ENCODE results near the gene MTUS2.

Gene MTUS2

DNA sequence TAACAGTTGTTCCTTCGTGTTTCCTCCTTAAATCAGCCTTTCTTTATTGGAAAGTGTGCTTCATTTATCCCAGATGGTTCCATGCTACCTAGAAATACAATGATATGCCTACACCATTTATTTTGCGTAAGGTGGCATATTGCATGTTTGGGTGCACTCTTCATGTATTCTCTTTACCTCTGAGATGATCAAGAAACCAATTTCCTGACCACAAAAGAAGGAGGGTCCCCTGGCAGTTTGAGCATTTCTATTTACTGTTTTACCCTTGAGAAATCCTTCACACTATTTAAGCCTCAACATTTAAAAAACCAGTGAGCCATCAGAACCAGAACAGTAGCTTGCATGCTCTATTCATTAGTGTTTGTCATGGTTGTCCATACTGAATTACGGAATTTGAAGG lies 354.0 kb downstream of the MTUS2 start:
- no peaks in the 10 kb centered on the region for H3K9me3 ChIP-seq (ENCODE audit: insufficient read depth, low read length, severe bottlenecking)
- TF ChIP-seq, protein P1, sequence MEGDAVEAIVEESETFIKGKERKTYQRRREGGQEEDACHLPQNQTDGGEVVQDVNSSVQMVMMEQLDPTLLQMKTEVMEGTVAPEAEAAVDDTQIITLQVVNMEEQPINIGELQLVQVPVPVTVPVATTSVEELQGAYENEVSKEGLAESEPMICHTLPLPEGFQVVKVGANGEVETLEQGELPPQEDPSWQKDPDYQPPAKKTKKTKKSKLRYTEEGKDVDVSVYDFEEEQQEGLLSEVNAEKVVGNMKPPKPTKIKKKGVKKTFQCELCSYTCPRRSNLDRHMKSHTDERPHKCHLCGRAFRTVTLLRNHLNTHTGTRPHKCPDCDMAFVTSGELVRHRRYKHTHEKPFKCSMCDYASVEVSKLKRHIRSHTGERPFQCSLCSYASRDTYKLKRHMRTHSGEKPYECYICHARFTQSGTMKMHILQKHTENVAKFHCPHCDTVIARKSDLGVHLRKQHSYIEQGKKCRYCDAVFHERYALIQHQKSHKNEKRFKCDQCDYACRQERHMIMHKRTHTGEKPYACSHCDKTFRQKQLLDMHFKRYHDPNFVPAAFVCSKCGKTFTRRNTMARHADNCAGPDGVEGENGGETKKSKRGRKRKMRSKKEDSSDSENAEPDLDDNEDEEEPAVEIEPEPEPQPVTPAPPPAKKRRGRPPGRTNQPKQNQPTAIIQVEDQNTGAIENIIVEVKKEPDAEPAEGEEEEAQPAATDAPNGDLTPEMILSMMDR (IDR thresholded peaks at IDR 0.05; ENCODE audit: borderline replicate concordance, extremely low read depth, low read length, poor library complexity, severe bottlenecking) = no peak
- TF ChIP-seq EZH2 (IDR thresholded peaks at IDR 0.05; ENCODE audit: borderline replicate concordance, low read depth, low read length, severe bottlenecking) = no peak
- H4K20me1 ChIP-seq (ENCODE audit: insufficient read depth, low read length) = no peaks in the 10 kb centered on the region
- no peak overlapping the region for H3K4me3 ChIP-seq (ENCODE audit: low read depth in 1 of 2, low read length in 2 of 2)
- H3K9ac ChIP-seq (ENCODE audit: low read depth, low read length) = no peak overlapping the region; the same call in 1 of the 2 replicates
- H3K27ac ChIP-seq (ENCODE audit: low read length) = peak overlapping the region; percentile 77
- H3K79me2 ChIP-seq (ENCODE audit: insufficient read depth, low read length) = no peaks in the 10 kb centered on the region
- no peaks in the 10 kb centered on the region for H3K36me3 ChIP-seq (ENCODE audit: insufficient read depth, low read length)
- DNase-seq (peak; percentile 57), ATAC-seq (ENCODE audit: insufficient read depth, low read depth) (peak; percentile 93)
- no peaks in the 10 kb centered on the region for H3K27me3 ChIP-seq (ENCODE audit: insufficient read depth, low read length, poor library complexity)
- peaks cover 34% of the 10 kb centered on the region for H3K4me1 ChIP-seq (ENCODE audit: insufficient read depth, low read length)
- peak overlapping the region; percentile 53 for H2AFZ ChIP-seq (ENCODE audit: low read depth, low read length)
- peak overlapping the region; percentile 43; the same call in 1 of the 2 replicates for H3K4me2 ChIP-seq (ENCODE audit: insufficient read depth, low read length)

DNA sequence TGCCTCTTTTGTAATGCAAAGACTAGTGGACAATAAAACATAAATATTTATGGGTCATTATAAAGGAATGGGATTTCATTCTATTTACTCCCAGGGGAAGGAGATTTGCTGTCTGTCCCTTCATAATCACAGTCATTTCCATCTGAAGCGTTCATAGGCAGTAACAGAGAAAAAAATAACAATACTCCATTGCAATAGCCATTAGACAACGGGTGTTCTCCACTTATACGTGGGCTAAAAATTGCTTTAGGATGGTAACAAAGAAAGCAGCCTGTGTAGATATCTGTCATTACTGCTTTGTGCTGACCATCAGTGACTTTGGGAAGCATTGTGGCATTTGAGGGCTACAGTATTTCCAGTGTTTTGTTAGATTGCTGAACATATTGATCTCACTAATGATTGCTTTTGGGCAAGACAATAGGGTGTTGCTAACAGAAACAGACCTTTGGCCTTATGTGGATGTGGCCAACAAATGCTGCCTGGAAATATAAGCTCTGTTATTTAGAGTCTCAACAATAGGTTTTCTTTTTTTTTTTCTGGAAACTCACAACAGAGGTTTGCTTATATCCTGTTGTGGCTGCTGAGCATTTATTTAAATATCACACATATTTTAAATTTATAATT lies 355.2 kb downstream of the MTUS2 start:
- Histone ChIP-seq H3K4me2 (ENCODE audit: insufficient read depth, low read length) (no peak overlapping the region), H3K9ac (ENCODE audit: low read depth, low read length) (no peak overlapping the region), H3K4me3 (ENCODE audit: low read depth in 1 of 2, low read length in 2 of 2) (no peak overlapping the region), H3K27ac (ENCODE audit: low read length) (no peak overlapping the region), H3K36me3 (ENCODE audit: insufficient read depth, low read length) (no peaks in the 10 kb centered on the region), H3K79me2 (ENCODE audit: insufficient read depth, low read length) (no peaks in the 10 kb centered on the region), H3K27me3 (ENCODE audit: insufficient read depth, low read length, poor library complexity) (no peaks in the 10 kb centered on the region), H4K20me1 (ENCODE audit: insufficient read depth, low read length) (no peaks in the 10 kb centered on the region), H2AFZ (ENCODE audit: low read depth, low read length) (no peak overlapping the region), H3K4me1 (ENCODE audit: insufficient read depth, low read length) (peaks cover 34% of the 10 kb centered on the region), H3K9me3 (ENCODE audit: insufficient read depth, low read length, severe bottlenecking) (no peaks in the 10 kb centered on the region)
- no peak for TF ChIP-seq EZH2 (IDR thresholded peaks at IDR 0.05; ENCODE audit: borderline replicate concordance, low read depth, low read length, severe bottlenecking)
- TF ChIP-seq, protein P1 (IDR thresholded peaks at IDR 0.05; ENCODE audit: borderline replicate concordance, extremely low read depth, low read length, poor library complexity, severe bottlenecking) = no peak
- ATAC-seq (ENCODE audit: insufficient read depth, low read depth) (no peak), DNase-seq (no peak)

DNA sequence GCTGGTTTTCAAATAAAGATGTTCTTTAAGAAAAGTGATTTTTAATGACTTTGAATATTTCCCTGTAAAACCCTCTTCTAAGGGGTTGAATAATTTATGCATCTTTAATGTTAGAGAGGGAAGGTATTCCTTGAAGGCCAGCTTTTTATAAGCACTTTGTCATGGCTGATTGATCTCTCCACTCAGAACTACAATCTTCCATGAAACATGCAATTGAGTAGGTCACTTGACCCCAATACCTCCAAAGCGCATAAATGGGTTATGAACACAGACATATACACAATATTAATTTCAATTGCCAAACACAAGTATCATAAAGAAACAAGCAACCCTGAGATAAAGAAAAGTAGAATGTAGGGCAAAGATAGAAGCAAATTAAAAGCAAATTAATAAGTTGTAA lies 359.9 kb downstream of the MTUS2 start:
- Histone ChIP-seq H3K4me3 (ENCODE audit: low read depth in 1 of 2, low read length in 2 of 2) (no peak overlapping the region), H3K4me1 (ENCODE audit: insufficient read depth, low read length) (peaks cover 5% of the 10 kb centered on the region; the same call in 1 of the 2 replicates), H3K4me2 (ENCODE audit: insufficient read depth, low read length) (no peak overlapping the region), H3K27ac (ENCODE audit: low read length) (no peak overlapping the region), H3K27me3 (ENCODE audit: insufficient read depth, low read length, poor library complexity) (no peaks in the 10 kb centered on the region), H3K9me3 (ENCODE audit: insufficient read depth, low read length, severe bottlenecking) (peaks cover 5% of the 10 kb centered on the region), H2AFZ (ENCODE audit: low read depth, low read length) (no peak overlapping the region), H3K36me3 (ENCODE audit: insufficient read depth, low read length) (no peaks in the 10 kb centered on the region), H3K79me2 (ENCODE audit: insufficient read depth, low read length) (no peaks in the 10 kb centered on the region), H3K9ac (ENCODE audit: low read depth, low read length) (no peak overlapping the region), H4K20me1 (ENCODE audit: insufficient read depth, low read length) (no peaks in the 10 kb centered on the region)
- TF ChIP-seq, protein P1 (IDR thresholded peaks at IDR 0.05; ENCODE audit: borderline replicate concordance, extremely low read depth, low read length, poor library complexity, severe bottlenecking) = no peak
- TF ChIP-seq EZH2 (IDR thresholded peaks at IDR 0.05; ENCODE audit: borderline replicate concordance, low read depth, low read length, severe bottlenecking) = no peak
- no peak for DNase-seq
- no peak for ATAC-seq (ENCODE audit: insufficient read depth, low read depth)

Data from DND-41 (cell line).